Neuronal stem cell (in vitro differentiated cells): ENCODE results near the gene PSD2.
A peak's percentile ranks its signal among the peaks of the same experiment; 100 is the strongest.

Experiments used
- DNase-seq: peaks from one replicate; pipeline ENCODE4 v3.0.0-alpha.2; 2013; ENCODE audit warnings: low spot score
- H2AFZ ChIP-seq: one replicate; pipeline ENCODE4 v1.6.1; 2013; ENCODE audit warnings: mild to moderate bottlenecking, low read length, inconsistent platforms
- H2AK5ac ChIP-seq: 2 replicates; pipeline ENCODE4 v1.6.1; 2013; ENCODE audit warnings: low read depth, mild to moderate bottlenecking, inconsistent platforms, low read length, moderate library complexity, mixed read lengths
- H2BK120ac ChIP-seq: 2 replicates; pipeline ENCODE4 v1.6.1; 2013; ENCODE audit warnings: low read depth, mild to moderate bottlenecking, inconsistent platforms, low read length, moderate library complexity, mixed read lengths
- H2BK12ac ChIP-seq: one replicate; pipeline ENCODE4 v1.6.1; 2013; ENCODE audit warnings: low read length, inconsistent platforms
- H2BK15ac ChIP-seq: 2 replicates; pipeline ENCODE4 v1.6.1; 2013; ENCODE audit warnings: mild to moderate bottlenecking, low read length, inconsistent platforms, mixed read lengths
- H2BK5ac ChIP-seq: one replicate; pipeline ENCODE4 v1.6.1; 2013; ENCODE audit warnings: inconsistent platforms, mild to moderate bottlenecking, low read length, moderate library complexity
- H3K14ac ChIP-seq: one replicate; pipeline ENCODE4 v1.6.1; 2013; ENCODE audit warnings: low read length, inconsistent platforms
- H3K18ac ChIP-seq: 2 replicates; pipeline ENCODE4 v1.6.1; 2013; ENCODE audit warnings: low read length, inconsistent platforms
- H3K23ac ChIP-seq: 2 replicates; pipeline ENCODE4 v1.6.1; 2013; ENCODE audit warnings: low read depth, mild to moderate bottlenecking, mixed read lengths, low read length, inconsistent platforms; ENCODE audit not compliant: poor library complexity
- H3K27ac ChIP-seq: replicated peaks from 3 replicates; pipeline ENCODE4 v1.5.1; 2013; ENCODE audit warnings: low read length, inconsistent platforms
- H3K27me3 ChIP-seq, 3 experiments: 2 replicates each; pipeline ENCODE4 v1.6.1; 2013; ENCODE audit warnings: low read length in 3 of 3, mild to moderate bottlenecking in 2 of 3, inconsistent platforms in 1 of 3, low read depth in 1 of 3, mixed read lengths in 1 of 3, moderate library complexity in 1 of 3; ENCODE audit not compliant: control insufficient read depth in 3 of 3, insufficient read depth in 3 of 3
- H3K36me3 ChIP-seq, 2 donors: replicated peaks in 1 of 2; 2 replicates each; pipeline ENCODE4 v1.6.1; 2013; ENCODE audit warnings: low read length in 2 of 2; ENCODE audit not compliant: control insufficient read depth in 2 of 2, insufficient read depth in 2 of 2
- H3K4ac ChIP-seq: 2 replicates; pipeline ENCODE4 v1.6.1; 2013; ENCODE audit warnings: inconsistent platforms, mild to moderate bottlenecking, low read length, moderate library complexity
- H3K4me1 ChIP-seq, 2 donors: 1 replicate in 1 of 2; 2 replicates in 1 of 2; pipeline ENCODE4 v1.6.1; 2013; ENCODE audit warnings: low read length in 2 of 2, low read depth in 1 of 2; ENCODE audit not compliant: control insufficient read depth in 2 of 2, insufficient read depth in 1 of 2
- H3K4me2 ChIP-seq: one replicate; pipeline ENCODE4 v1.6.1; 2013; ENCODE audit warnings: mild to moderate bottlenecking, low read length, inconsistent platforms; ENCODE audit not compliant: insufficient read depth, poor library complexity, severe bottlenecking
- H3K4me3 ChIP-seq, 2 donors: 2 replicates each; pipeline ENCODE4 v1.5.1; 2013; ENCODE audit warnings: low read length in 2 of 2, mild to moderate bottlenecking in 2 of 2, inconsistent platforms in 1 of 2, moderate library complexity in 1 of 2
- H3K79me1 ChIP-seq: one replicate; pipeline ENCODE4 v1.6.1; 2013; ENCODE audit warnings: low read depth, mild to moderate bottlenecking, inconsistent platforms, low read length, moderate library complexity
- H3K9ac ChIP-seq: one replicate; pipeline ENCODE4 v1.6.1; 2013; ENCODE audit warnings: mild to moderate bottlenecking, low read depth, low read length, inconsistent platforms; ENCODE audit not compliant: poor library complexity
- H3K9me3 ChIP-seq, 2 donors: replicated peaks in 1 of 2; 2 replicates each; pipeline versions ENCODE3 to v1.6.1; 2013; ENCODE audit warnings: low read length in 2 of 2, mild to moderate bottlenecking in 2 of 2, inconsistent platforms in 1 of 2, low read depth in 1 of 2, mixed read lengths in 1 of 2, moderate library complexity in 1 of 2; ENCODE audit not compliant: control insufficient read depth in 2 of 2, insufficient read depth in 1 of 2
- H4K8ac ChIP-seq: one replicate; pipeline ENCODE4 v1.6.1; 2013; ENCODE audit warnings: low read depth, mild to moderate bottlenecking, inconsistent platforms, low read length, moderate library complexity
- H4K91ac ChIP-seq: one replicate; pipeline ENCODE4 v1.6.1; 2013; ENCODE audit warnings: low read length, low read depth, mild to moderate bottlenecking, inconsistent platforms; ENCODE audit not compliant: poor library complexity
- WGBS, 2 donors: extraction: QIAGEN DNeasy Blood & Tissue Kit; methylation state at CpG; one replicate each; pipeline ENCODE4 v1.1.7; 2013; ENCODE audit warnings: missing lambda C conversion rate in 2 of 2, mixed read lengths in 1 of 2; ENCODE audit not compliant: insufficient read length in 2 of 2, insufficient replicate concordance in 1 of 2; ENCODE audit errors: extremely low coverage in 2 of 2; 5-methylcytosine and 5-hydroxymethylcytosine counted together

Gene PSD2

DNA sequence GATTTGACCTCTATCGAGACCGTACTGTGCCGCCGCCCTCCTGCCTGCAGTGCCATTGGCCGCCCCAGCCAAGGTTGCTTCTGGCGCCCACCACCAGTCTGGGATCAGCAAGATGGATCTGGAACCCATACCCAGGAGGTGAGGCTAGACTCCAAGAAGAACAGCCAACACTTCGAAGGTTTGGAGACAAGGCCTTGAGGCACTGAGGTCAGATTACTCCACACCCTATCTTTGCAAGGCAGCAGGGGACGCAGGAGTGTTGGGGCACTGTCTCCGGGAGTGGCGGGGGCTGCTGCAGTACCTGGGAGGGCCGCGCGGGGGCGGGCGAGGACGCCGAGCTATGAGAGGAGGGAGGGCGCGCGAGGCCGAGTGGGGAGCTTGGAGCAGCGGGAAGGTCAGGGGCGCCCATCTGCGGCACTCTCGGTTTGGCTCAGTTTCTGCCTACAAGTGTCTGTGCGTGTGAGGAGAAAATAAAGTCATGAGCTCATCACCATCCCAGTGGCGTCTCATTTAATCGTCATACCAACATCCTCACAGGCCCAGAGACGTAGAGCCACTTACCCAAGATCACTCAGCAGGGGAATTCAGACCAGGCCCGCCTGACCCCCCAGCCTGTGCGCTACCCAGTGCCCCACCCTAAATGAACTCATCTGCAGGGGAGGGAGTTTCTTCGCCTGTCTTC lies 20.5 kb upstream of the PSD2 start:
- H3K36me3 ChIP-seq, result no peaks in the 10 kb centered on the region
- H3K4me3 ChIP-seq, result no peak overlapping the region
- no peak overlapping the region for H2AK5ac ChIP-seq
- H2BK12ac ChIP-seq, result peak overlapping the region; percentile 17
- no peak overlapping the region for H3K27ac ChIP-seq
- H2AFZ ChIP-seq, result peak overlapping the region; percentile 46
- H2BK5ac ChIP-seq, result no peak overlapping the region
- H3K4me2 ChIP-seq, result no peak overlapping the region
- DNase-seq, result peak; percentile 70
- peaks cover 2% of the 10 kb centered on the region for H3K79me1 ChIP-seq
- no peak overlapping the region for H3K4ac ChIP-seq
- H3K23ac ChIP-seq, result peak overlapping the region; percentile 75
- no peaks in the 10 kb centered on the region for H3K9me3 ChIP-seq
- peak overlapping the region; percentile 77 for H3K14ac ChIP-seq
- H4K8ac ChIP-seq, result no peak overlapping the region
- WGBS, 2 donors, result no CpG with 5 or more reads among the region's 32 CpGs
- H3K27me3 ChIP-seq, result peaks cover 0 to 21% (median 0%) of the 10 kb centered on the region in 3 experiments
- H3K4me1 ChIP-seq, result peaks cover 2 to 4% of the 10 kb centered on the region in 2 donors
- H3K9ac ChIP-seq, result peak overlapping the region; percentile 83
- H3K18ac ChIP-seq, result peak overlapping the region; percentile 93
- H2BK120ac ChIP-seq, result no peak overlapping the region
- no peak overlapping the region for H4K91ac ChIP-seq
- H2BK15ac ChIP-seq, result peak overlapping the region; percentile 97

DNA sequence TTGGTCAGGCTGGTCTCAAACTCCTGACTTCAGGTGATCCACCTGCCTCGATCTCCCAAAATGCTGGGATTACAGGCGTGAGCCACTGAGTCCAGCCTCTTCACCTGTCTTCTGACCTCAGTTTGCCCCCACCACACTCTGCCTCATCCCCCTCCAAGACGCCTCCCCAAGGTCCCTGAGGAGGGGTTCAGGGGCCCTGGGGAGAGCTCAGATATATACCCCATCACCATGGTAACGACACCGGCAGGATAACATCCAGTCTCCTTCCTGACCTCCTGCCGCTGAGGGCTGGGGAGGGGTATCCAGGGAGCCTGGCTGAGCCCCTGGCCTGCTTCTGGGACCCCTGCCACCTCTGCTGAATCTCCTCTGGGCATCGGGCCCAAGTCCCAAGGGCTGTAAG lies 19.7 kb upstream of the PSD2 start:
- Histone ChIP-seq H3K9me3 (no peaks in the 10 kb centered on the region), H3K18ac (no peak overlapping the region)
- no CpG with 5 or more reads among the region's 7 CpGs for WGBS, 2 donors

DNA sequence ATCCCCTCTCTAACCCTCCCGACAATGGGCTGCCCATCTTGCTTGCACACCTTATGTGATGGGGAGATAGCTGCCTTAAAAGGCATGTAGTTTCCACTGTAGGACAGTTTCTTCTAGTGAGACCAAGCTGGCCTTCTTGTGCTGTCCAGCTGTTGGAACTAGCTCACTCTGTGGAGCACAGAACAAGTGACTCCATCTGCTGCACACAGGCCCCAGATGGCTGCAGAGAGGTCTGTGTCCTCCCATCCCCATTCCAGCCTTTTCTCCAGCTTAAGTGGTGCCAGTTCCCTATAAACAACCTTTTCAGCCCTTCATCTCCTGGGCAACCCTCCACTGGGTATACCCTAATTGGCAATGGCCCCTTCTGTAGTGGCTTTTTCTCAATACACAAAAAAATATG lies 18.7 kb upstream of the PSD2 start:
- Histone ChIP-seq H3K18ac (no peak overlapping the region), H3K27ac (no peak overlapping the region), H3K4me2 (no peak overlapping the region), H4K8ac (no peak overlapping the region), H2BK12ac (no peak overlapping the region), H3K27me3 (peaks cover 0 to 26% (median 0%) of the 10 kb centered on the region in 3 experiments), H3K4me1 (peaks cover 2 to 4% of the 10 kb centered on the region in 2 donors), H4K91ac (no peak overlapping the region), H3K36me3 (no peaks in the 10 kb centered on the region), H3K4ac (no peak overlapping the region), H2BK5ac (no peak overlapping the region), H3K4me3 (no peak overlapping the region), H3K14ac (no peak overlapping the region), H3K9ac (no peak overlapping the region), H2BK120ac (no peak overlapping the region), H3K9me3 (no peaks in the 10 kb centered on the region), H3K79me1 (peaks cover 2% of the 10 kb centered on the region), H2BK15ac (no peak overlapping the region), H2AFZ (no peak overlapping the region), H3K23ac (no peak overlapping the region), H2AK5ac (no peak overlapping the region)
- DNase-seq, result no peak
- no CpG with 5 or more reads among the region's 1 CpG for WGBS, 2 donors

More for the DNA sequence above, 19.7 kb upstream of the PSD2 start:
- Histone ChIP-seq H3K23ac (no peak overlapping the region), H3K36me3 (no peaks in the 10 kb centered on the region), H2AFZ (no peak overlapping the region), H3K4me1 (peaks cover 2 to 4% of the 10 kb centered on the region in 2 donors), H3K4me2 (no peak overlapping the region), H3K4me3 (no peak overlapping the region), H3K9ac (no peak overlapping the region), H3K4ac (no peak overlapping the region), H2BK12ac (no peak overlapping the region), H3K14ac (no peak overlapping the region), H2BK120ac (no peak overlapping the region), H2BK5ac (no peak overlapping the region), H4K8ac (no peak overlapping the region), H4K91ac (no peak overlapping the region), H3K79me1 (peaks cover 2% of the 10 kb centered on the region), H3K27ac (no peak overlapping the region), H3K27me3 (peaks cover 0 to 25% (median 0%) of the 10 kb centered on the region in 3 experiments), H2AK5ac (no peak overlapping the region), H2BK15ac (no peak overlapping the region)
- no peak for DNase-seq

DNA sequence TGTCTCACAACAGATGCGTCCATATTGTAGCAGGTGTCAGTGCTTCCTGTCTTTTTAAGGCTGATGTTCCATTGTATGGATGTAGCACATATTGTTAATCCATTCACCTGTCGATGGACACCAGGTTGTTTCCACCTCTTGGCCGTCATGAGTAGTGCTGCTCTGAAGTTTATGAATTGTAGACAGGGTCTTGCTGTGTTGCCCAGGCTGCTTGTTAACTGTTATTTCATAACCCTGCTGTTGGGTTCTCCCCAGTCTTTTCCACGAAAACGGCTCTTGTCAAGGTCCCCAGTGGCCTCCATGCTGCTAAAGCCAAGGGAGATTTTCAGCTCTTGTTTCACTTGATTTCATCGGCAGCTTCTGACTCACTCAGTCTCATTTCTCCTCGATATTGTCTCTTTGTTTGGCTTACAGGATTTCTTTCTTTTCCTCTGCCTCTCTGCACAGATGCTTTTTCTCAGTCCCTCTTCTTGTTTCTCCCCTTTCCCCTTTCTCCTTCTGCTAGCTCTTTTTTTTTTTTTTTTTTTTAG lies 12.1 kb upstream of the PSD2 start:
- Histone ChIP-seq H3K79me1 (no peaks in the 10 kb centered on the region), H3K27me3 (peaks cover 0 to 18% (median 8%) of the 10 kb centered on the region in 3 experiments), H3K9ac (no peak overlapping the region), H3K9me3 (no peaks in the 10 kb centered on the region), H2AK5ac (no peak overlapping the region), H3K14ac (no peak overlapping the region), H3K4ac (no peak overlapping the region), H2BK12ac (no peak overlapping the region), H3K36me3 (no peaks in the 10 kb centered on the region), H3K23ac (no peak overlapping the region), H2BK5ac (no peak overlapping the region), H3K27ac (no peak overlapping the region), H3K4me1 (peaks cover 5 to 6% of the 10 kb centered on the region in 2 donors), H2AFZ (no peak overlapping the region), H4K8ac (no peak overlapping the region), H2BK120ac (no peak overlapping the region), H3K4me3 (no peak overlapping the region), H4K91ac (no peak overlapping the region), H3K4me2 (no peak overlapping the region), H3K18ac (no peak overlapping the region), H2BK15ac (no peak overlapping the region)
- no peak for DNase-seq
- no CpG with 5 or more reads among the region's 7 CpGs for WGBS, 2 donors
